CD4-positive, alpha-beta T cell treated with Interleukin-6 for 4 hours (primary cell): ENCODE measurements around the gene ANKAR.

Experiments used
- DNase-seq: peaks from one replicate; pipeline ENCODE4 v3.0.0-alpha.2; 2020; ENCODE audit warnings: mixed read lengths

The ANKAR gene

DNA sequence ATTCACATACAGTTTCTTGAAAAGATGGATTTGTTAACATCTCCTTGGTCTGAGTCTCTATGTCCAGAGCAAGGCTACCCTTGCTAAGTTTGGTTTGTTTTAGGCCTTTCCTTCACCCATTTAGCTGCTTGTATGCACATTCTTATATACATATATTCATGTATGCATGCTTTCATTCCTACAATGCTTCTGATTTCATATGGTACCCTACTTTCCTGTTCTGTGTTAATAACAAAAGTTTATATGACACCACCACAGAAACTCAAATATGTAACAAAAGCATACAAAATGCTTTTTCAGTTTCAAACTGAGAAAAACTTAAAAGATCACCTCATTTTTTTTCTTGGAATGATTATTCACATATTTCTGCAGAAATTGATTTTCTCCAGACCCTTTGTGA, 48.7 kb downstream of the ANKAR start:
- DNase-seq: no peak
